HG02970 (cell line): ENCODE data around the gene SERPINA7.
"Not testable (repeated sequence)": the region's sequence is repeated elsewhere in the genome, so short reads cannot be mapped to it uniquely, and the experiment has no call there.

Source experiments
- ATAC-seq: cut with Tn5 transposase; IDR thresholded peaks from one replicate; pipeline ENCODE4 v1.9.1; 2021; ENCODE audit warnings: mild to moderate bottlenecking, moderate library complexity, moderate number of reproducible peaks; ENCODE audit not compliant: unreplicated experiment, low FRiP score

The SERPINA7 gene

GRCh38 chrX:106038625-106039024 is at the start of gene SERPINA7:
TSS of gene SERPINA7 (minus strand) at chrX:106038727. CDS start at chrX:106037058, 1,669 bp downstream.
- ATAC-seq, result no peak

- no peak for ATAC-seq
Measured at GRCh38 chrX:106069048-106069447, 30.5 kb upstream of the SERPINA7 start.

DNA sequence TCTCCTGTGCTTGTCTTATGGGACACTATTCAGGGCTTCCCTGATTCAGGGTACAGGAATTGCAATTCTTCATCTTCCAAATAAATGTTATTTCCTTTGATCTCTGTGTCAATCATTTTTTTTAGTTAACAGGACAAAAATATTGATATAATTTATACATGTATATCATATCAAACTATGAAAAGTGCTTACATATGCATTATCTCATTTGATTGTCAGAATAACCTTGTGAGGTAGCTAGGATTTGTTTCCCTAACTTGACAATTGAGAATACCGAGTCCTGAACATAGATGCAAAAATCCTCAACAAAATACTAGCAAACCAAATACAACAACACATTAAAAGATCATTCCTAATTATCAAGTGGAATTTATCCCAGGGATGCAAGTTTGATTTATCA is 11.5 kb upstream of the SERPINA7 start:
- ATAC-seq, result no peak

DNA sequence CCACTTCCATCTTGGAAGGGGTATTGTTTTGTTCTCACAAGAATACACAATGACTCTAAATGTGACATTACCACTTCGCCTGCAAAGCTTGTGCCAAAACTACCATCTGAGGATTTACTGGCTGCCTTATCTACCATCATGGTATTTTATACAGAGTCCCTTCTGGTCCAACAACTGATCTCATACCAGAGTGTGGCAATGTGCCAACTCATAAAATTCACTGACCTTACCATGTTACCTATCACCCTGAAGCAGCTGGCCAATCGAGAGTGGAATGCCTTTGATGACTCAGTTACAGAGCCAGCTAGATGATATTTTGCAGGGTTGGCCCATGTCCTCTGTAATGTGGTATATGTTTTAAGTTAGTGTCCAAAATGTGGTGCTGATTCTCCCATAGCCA is 3.8 kb upstream of the SERPINA7 start:
- ATAC-seq, result no peak

DNA sequence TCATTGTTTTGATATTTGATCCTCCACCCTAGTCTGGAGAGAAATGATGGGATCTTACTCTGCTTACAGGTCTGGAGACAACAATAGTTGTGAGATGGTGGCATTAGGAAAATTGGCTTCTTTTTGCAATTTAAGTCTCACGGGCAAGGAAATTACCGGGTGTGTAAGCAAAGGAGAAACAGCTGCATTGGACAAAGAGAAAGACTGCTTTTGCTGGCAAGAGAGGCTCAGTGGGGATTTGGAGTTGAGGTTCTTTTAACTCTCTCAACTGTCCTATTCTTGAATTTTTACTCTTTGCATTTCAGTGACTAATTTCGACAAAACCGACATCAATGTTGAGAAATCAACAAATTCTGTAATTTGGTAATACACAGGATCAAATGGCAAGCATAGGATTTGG is 2.3 kb upstream of the SERPINA7 start:
- no peak for ATAC-seq

GRCh38 chrX:106039920-106040319 is 1.4 kb upstream of the SERPINA7 start:
- no peak for ATAC-seq

GRCh38 chrX:106037835-106038473 is 573 bp downstream of the SERPINA7 start:
- no peak for ATAC-seq

DNA sequence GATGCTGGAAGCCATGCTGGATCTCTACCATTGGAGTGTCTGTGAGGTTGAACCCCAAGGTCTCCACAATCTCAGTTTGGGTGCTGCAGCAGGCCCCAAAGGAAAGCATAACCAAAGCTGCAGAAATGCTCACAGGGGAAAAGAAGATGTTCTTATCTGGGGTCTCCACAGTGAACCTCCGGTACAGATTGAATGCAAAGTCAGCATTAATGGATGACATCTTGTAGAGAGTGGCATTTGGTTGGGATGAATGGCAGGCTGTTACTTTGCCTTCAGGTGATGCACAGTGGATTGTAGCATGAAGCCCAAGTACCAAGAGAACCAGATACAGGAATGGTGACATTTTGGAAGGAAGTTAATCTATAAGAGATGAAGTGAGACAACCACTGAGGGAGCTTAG is 1.8 kb downstream of the SERPINA7 start:
- ATAC-seq, result no peak

- no peak for ATAC-seq
Measured at GRCh38 chrX:106035064-106035463, 3.5 kb downstream of the SERPINA7 start.

DNA sequence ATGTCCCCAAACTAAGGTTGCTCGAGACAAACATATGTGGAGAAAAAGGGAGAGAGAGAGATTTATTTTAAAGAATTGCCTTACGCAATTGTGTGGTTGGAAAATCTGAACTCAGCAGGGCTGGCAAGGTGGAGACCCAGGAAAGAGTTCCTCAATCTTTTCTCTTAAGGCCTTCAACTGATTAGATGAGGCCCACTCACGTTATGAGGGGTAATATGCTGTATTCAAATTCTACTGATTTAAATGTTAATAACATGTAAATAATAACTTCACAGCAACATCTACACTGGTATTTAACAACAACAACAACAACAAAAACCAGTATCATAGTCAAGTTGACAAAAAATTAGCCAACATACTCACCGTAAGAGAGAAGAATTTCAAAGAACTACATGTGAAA is 14.6 kb downstream of the SERPINA7 start:
- ATAC-seq, result no peak

- no peak for ATAC-seq
Measured at GRCh38 chrX:106022238-106022637, 16.3 kb downstream of the SERPINA7 start.

GRCh38 chrX:106014119-106014775 is 24.3 kb downstream of the SERPINA7 start:
- no peak for ATAC-seq

- no peak for ATAC-seq
Measured at GRCh38 chrX:106009145-106009544, 29.4 kb downstream of the SERPINA7 start.

GRCh38 chrX:106007815-106008214 is 30.7 kb downstream of the SERPINA7 start:
- no peak for ATAC-seq

DNA sequence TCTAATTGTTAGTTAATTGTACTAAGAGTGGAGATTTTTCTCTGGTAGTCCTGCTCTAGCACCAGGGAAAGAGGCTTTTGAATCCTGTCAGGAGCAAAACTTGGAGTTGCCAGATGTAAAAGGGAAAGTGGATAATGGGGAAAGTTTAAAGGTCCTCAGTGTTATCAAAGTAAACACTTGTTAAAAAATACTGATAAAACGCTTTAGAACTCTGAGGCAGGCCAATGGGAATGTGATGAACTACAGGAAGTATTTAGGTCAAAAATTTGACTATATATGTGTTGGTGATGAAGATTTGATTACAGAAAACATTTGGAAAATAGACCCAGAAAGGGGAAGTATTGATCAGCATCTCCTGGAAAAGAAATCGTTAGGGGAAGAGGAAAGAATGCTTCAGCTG is 32.8 kb downstream of the SERPINA7 start:
- ATAC-seq, result no peak

- not testable (repeated sequence) for ATAC-seq
Measured at GRCh38 chrX:106000609-106001008, 37.9 kb downstream of the SERPINA7 start.

GRCh38 chrX:106000203-106000602 is 38.3 kb downstream of the SERPINA7 start:
- ATAC-seq, result no peak

DNA sequence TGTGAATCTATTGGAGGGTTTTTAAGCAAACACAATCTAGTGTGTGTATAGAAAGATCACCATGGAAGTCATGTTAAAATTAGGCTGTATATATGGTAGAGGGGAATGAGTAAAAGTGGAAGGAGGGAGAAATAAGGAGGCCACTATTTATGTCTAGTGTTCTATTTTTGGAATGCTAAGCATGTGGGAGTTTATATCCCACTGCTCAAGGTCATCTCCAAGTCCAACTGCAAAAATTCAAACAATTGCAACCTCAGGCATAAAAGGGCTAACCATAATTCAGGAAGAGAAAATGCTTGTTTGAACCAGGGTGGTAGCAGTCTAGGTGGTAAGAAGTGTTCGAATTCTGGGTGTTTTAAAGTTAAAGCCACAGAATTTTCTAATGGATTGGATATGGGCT is 39.2 kb downstream of the SERPINA7 start:
- ATAC-seq, result no peak

DNA sequence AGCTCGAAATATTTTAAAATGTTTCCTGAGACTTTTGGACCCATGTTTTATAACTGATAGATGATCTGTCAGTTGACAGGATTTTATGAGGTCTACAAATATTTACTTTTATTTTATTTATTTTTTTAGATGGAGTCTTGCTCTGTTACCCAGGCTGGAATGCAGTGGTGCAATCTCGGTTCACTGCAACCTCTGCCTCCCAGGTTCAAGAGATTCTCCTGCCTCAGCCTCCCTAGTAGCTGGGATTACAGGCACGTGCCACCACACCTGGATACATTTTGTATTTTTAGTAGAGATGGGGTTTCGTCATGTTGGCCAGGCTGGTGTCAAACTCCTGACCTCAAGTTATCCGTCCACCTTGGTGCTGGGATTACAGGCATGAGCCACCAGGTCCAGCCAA is 50.0 kb downstream of the SERPINA7 start:
- not testable (repeated sequence) for ATAC-seq
